Measurements from ENCODE around the gene ADAMTS9. TPM values are rescaled to one million over a fixed set of nuclear protein-coding genes. Genes with fewer than 3 reads are reported as not detected.

ADAMTS9 gene
- total RNA-seq, 1 experiment from 2014 or later: 0.46 TPM

GRCh38 chr3:64691051-64691450 is 3.3 kb upstream of the ADAMTS9 start:
- no peak overlapping the region for H4K8ac ChIP-seq (replicated peaks; ENCODE audit: insufficient read length, low read depth, low read length)
- no peak overlapping the region for H3T11ph ChIP-seq (ENCODE audit: low read length)
- no peaks in the 10 kb centered on the region for H3K9me3 ChIP-seq (ENCODE audit: control insufficient read depth, low read depth, low read length)
- no peak overlapping the region for H3K4me2 ChIP-seq (ENCODE audit: insufficient read depth, insufficient read length, low read length)
- H2AFZ ChIP-seq (ENCODE audit: low read length): no peak overlapping the region
- no peak overlapping the region for H2AK5ac ChIP-seq (ENCODE audit: insufficient read length, low read length)
- peaks cover 0 to 2% (median 0%) of the 10 kb centered on the region in 3 experiments; a peak in 1 of 7 replicates for H3K36me3 Mint-ChIP-seq (ENCODE audit: insufficient read depth in 1 of 3, low read depth in 3 of 3)
- H3K4me1 Mint-ChIP-seq: peaks cover 53 to 62% of the 10 kb centered on the region in 2 experiments
- H2BK12ac ChIP-seq (ENCODE audit: insufficient read length, low read depth, low read length): no peak overlapping the region
- no peak overlapping the region for H3K27ac ChIP-seq (ENCODE audit: insufficient read length, low read depth, low read length)
- H3K27ac Mint-ChIP-seq: no peak overlapping the region
- no peak overlapping the region for H4K5ac ChIP-seq (ENCODE audit: insufficient read length, low read depth, low read length)
- H2BK20ac ChIP-seq (ENCODE audit: low read depth, low read length, poor library complexity, severe bottlenecking): no peak overlapping the region
- H3K79me1 ChIP-seq (ENCODE audit: insufficient read depth, low read depth, low read length, poor library complexity, severe bottlenecking): no peaks in the 10 kb centered on the region
- H3K4me3 Mint-ChIP-seq: no peak overlapping the region
- no peak overlapping the region for H3K14ac ChIP-seq (ENCODE audit: insufficient read depth, low read length)
- H3K9me3 Mint-ChIP-seq: no peaks in the 10 kb centered on the region; a peak in 1 of 5 replicates
- no peaks in the 10 kb centered on the region; the same call in 1 of the 2 replicates for H3K4me1 ChIP-seq (ENCODE audit: insufficient read depth, low read length)
- H4K91ac ChIP-seq (ENCODE audit: insufficient read length, low read depth, low read length): no peak overlapping the region
- DNase-seq: no peak
- no peaks in the 10 kb centered on the region for H4K20me1 ChIP-seq (ENCODE audit: control insufficient read depth, insufficient read depth, insufficient read length)
- no peak overlapping the region for H3K9ac ChIP-seq (ENCODE audit: extremely low read depth, insufficient read length, low read length)
- TF ChIP-seq, protein P1, sequence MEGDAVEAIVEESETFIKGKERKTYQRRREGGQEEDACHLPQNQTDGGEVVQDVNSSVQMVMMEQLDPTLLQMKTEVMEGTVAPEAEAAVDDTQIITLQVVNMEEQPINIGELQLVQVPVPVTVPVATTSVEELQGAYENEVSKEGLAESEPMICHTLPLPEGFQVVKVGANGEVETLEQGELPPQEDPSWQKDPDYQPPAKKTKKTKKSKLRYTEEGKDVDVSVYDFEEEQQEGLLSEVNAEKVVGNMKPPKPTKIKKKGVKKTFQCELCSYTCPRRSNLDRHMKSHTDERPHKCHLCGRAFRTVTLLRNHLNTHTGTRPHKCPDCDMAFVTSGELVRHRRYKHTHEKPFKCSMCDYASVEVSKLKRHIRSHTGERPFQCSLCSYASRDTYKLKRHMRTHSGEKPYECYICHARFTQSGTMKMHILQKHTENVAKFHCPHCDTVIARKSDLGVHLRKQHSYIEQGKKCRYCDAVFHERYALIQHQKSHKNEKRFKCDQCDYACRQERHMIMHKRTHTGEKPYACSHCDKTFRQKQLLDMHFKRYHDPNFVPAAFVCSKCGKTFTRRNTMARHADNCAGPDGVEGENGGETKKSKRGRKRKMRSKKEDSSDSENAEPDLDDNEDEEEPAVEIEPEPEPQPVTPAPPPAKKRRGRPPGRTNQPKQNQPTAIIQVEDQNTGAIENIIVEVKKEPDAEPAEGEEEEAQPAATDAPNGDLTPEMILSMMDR (conservative IDR thresholded peaks at IDR 0.05): no peak
- H2BK120ac ChIP-seq (ENCODE audit: low read depth, low read length, poor library complexity, severe bottlenecking): no peak overlapping the region
- H3K23ac ChIP-seq (ENCODE audit: insufficient read length, low read depth, low read length): no peak overlapping the region
- peaks cover 57% of the 10 kb centered on the region for H3K27me3 Mint-ChIP-seq (ENCODE audit: low read depth)
- H2BK5ac ChIP-seq (ENCODE audit: insufficient read length, low read length): no peak overlapping the region
- peaks cover 14% of the 10 kb centered on the region; the same call in 1 of the 2 replicates for H3K27me3 ChIP-seq (ENCODE audit: insufficient read depth, low read length)
- H3K18ac ChIP-seq (ENCODE audit: insufficient read length, low read depth, low read length): no peak overlapping the region
- peaks cover 24% of the 10 kb centered on the region for H3K23me2 ChIP-seq (ENCODE audit: insufficient read length, low read depth, low read length, poor library complexity, severe bottlenecking)
- no peak overlapping the region for H2BK15ac ChIP-seq (ENCODE audit: low read depth, low read length)
- WGBS (ENCODE audit: extremely low coverage, insufficient read length, low lambda C conversion rate): no CpG with 5 or more reads among the region's 3 CpGs
- no peak overlapping the region for H3K56ac ChIP-seq (ENCODE audit: insufficient read length, low read depth, low read length)
- H3K4ac ChIP-seq (ENCODE audit: low read depth, low read length): no peak overlapping the region
- H3K79me2 ChIP-seq (ENCODE audit: insufficient read depth, low read length): no peaks in the 10 kb centered on the region
